Left hindlimb (tissue), 1 donor: ENCODE results near the gene ACTRT2.

Source experiments
- DNase-seq: peaks from one replicate; pipeline ENCODE4 v3.0.0-alpha.2; 2018

Gene ACTRT2

DNA sequence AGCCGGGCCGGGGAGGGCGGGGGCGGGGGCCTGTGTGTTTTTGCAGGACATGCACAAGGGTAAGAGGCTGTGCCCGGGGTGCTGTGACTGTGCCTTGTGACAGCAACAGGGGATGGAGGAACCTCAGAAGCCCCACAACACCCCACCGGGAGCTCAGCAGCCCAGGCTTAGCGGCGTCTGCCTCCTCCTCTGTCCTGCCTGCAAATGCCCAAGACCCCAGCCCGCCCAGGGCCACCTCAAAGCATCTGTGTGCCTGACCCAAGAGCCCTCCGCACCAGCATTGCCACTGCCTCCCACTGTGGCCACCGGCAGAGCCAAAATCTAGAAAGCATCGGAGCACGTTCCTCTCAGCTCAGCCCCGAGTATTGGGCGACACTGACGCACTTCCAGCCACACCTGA is 2.7 kb upstream of the ACTRT2 start:
- DNase-seq: peak; percentile 6

DNA sequence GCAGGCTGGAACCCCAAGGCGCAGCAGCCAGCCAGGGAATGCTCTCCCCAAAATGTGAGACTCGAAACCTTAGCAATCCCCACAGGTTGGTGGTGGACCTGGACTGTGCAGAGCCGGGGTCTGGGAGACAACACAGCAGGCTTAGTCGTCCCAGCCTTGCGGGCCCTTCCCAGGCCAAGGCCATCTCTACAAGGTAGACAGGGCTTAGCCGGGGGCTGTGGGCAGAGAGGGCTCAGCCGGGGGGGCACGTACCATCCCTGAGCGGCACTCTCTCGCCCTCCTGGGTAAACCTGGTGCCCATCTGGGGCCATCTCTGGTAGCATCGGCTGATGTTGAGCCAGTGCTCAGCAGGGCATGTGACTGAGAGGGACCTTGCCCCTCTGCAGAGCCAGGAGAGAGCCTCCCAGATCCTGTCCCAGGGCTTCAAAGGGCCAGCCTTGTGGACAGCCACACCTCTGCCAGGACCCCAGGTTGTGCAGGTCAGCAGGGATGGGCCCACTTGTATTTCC is 2.2 kb upstream of the ACTRT2 start:
- peak; percentile 18 for DNase-seq

GRCh38 chr1:3019516-3020051 is 1.7 kb upstream of the ACTRT2 start:
- peak; percentile 20 for DNase-seq

GRCh38 chr1:3020263-3020909 is 881 bp upstream of the ACTRT2 start:
- DNase-seq: peak; percentile 7

DNA sequence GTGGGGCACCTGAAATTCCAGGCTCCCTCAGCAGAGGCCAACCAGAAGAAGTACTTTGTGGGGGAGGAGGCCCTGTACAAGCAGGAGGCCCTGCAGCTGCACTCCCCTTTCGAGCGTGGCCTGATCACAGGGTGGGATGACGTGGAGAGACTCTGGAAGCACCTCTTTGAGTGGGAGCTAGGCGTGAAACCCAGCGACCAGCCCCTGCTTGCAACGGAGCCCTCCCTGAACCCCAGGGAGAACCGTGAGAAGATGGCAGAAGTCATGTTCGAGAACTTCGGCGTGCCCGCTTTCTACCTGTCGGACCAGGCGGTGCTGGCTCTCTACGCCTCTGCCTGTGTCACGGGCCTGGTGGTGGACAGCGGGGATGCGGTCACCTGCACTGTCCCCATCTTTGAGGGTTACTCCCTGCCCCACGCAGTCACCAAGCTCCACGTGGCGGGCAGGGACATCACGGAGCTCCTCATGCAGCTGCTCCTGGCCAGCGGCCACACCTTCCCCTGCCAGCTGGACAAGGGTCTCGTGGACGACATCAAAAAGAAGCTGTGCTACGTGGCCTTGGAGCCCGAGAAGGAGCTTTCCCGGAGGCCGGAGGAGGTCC is 634 bp downstream of the ACTRT2 start:
- no peak for DNase-seq

DNA sequence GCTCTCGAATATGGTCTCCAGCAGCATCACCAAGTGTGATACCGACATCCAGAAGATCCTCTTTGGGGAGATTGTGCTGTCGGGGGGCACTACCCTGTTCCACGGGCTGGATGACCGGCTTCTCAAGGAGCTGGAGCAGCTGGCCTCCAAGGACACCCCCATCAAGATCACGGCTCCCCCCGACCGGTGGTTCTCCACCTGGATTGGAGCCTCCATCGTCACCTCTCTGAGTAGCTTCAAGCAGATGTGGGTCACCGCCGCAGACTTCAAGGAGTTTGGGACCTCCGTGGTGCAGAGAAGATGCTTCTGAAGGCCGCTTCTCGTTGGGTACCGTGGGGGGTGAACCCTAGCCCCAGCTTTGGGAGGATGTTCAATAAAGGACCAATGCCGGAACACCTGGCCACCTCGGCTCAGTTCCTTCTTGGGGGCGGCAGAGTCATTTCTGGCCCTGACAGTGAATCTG is 1.3 kb downstream of the ACTRT2 start:
- DNase-seq: no peak

DNA sequence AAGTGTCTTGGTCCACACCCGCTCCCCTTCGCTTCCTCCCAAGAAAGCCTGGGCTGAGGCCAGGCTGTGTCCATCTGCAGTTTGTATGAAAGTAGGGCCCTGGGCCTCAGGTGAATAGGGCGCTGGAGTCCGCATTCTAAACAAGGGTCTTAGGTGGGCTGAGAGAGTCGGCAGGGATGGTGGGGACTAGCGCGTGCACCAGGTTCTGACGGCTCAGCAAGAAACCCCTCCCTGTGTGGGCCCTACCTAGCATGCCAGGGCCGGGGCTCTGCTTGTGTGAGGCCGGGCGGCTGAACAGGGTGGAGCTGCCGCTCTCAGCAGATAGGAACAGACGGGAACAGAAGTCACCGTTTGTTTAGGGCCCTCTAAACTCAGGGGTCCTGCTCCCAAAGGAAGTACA is 1.7 kb downstream of the ACTRT2 start:
- DNase-seq: no peak

GRCh38 chr1:3024019-3024418 is 2.8 kb downstream of the ACTRT2 start:
- no peak for DNase-seq

DNA sequence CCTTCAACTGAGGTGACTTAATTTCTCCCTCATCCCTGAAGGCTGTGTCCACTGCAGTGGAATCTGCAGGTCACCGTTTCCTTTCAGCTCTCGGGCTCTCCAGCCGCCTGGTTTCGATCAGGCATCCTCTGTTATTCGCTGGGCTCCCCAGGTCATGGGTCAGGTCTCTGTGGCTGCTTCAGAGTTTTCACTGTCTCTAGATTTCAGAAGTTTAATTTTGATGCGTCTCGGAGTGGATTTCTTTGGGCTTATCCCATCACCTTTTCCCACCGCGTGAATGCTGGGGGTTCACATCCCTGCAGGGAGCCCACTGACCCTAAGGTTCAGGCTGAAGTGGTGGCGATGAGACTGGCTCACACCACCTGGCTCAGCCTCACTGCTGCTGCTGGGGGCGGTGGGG is 3.3 kb downstream of the ACTRT2 start:
- DNase-seq: no peak

DNA sequence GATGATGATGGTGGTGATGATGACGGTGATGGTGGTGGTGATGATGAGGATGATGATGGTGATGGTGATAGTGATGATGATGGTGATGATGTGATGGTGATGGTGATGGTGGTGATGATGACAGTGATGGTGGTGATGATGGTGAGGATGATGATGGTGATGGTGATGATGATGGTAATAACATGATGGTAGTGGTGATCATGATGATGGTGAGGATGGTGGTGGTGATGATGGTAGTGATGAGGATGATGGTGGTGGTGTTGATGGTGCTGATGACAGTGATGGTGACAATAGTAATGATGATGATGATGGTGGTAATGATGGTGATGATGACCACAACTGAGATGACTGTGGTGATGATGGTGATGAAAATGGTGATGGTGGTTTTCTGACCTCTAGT is 4.9 kb downstream of the ACTRT2 start:
- no peak for DNase-seq

- no peak for DNase-seq
Measured at GRCh38 chr1:3026581-3027391, 5.5 kb downstream of the ACTRT2 start.

DNA sequence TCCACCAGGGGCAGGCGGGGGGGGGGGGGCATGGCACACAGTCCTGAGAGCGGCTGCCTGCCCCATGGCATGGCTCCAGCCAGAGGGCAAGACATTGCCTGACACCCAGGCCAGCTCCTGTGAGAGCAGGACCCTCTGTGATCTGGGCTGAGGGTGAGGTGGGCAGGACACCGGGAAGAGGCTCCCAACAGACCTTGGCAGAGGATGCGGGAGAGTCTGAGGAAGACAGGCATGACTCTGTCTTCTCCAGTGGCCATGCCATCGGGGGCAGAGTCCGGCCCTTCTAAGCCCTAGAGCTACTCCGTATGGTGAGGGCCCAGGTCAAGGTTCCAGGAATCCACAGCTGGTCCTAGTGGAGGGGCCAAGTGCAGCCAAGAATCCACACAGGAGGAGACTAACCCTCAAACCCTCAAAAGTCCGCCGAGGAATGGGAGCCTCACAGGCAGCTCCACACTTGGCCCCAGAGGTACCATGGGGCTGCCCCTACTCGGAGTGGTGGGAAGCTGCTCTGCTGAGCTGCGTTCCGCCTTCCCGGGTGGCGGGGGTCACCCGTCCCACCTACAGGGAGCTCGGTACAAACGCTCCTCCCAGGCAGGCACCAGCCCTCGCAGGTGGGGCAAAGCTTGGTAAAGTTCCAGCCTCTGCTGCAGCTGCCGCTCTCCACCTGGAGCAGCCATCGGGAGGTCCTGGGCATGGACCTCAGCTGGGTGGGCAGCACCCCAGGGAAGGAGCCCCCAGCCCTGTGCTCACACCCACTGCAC is 6.5 kb downstream of the ACTRT2 start:
- no peak for DNase-seq

DNA sequence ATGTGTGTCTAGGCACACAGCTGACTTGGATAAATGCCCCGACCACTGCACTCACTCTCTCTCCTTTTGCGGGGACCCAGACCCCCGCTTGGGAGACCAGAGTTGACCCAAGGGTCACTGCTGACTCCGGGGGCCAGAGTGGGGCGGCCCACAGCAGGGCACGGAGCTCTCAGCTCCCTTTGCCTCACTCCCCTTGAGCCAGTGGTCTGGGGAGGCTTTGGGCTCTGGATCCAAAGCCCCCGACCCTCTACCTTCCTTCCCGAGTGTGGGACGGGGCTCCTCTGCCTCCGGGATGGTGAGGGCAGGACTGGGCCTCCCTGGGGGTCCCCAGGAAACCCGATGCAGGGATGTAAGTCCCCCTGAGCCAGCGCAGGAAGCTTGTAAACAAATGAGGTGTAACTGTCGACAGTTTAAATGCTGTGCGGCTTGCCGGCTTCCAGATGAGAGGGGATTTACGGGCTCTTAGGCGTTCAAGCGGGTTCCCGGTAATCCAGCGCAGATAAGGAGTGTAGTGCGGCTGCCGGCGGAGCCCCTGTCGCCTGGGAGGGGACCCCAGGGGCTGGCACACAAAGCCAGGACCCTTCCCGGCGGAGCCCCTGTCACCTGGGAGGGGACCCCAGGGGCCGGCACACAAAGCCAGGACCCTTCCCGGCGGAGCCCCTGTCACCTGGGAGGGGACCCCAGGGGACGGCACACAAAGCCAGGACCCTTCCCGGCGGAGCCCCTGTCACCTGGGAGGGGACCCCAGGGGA is 7.4 kb downstream of the ACTRT2 start:
- no peak for DNase-seq

- DNase-seq: no peak
Measured at GRCh38 chr1:3029481-3029961, 8.3 kb downstream of the ACTRT2 start.

DNA sequence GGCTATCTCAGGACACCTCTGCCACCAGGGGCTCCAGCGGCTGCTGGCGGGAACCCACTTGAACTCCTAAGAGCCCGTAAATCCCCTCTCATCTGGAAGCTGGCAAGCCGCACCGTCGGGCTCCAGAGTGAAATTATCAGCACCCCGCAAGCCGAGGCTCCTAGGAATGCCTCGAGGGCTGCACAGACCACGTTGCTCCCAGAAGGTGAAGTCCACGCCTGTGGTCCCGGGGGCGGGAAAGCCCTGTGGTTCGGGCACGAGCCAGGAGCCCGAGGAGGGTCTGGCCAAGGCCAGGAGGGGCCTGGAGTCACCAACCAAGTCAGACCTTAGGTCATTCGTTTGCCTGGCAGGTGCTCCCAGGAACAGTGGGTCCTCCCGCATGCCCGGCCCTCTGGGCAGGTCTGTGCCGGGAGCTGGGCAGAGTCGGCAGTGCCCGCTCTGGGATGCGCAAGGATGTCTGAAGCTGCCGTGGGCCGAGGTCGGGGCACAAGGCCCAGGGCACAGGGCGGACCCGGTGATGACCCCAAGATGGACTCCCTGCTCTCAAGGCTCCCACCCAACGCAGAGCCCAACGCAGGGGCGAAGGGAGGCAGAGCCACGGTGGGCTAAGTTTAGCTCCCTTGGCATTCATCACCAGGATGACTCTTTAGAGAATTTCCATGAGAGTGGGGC is 8.9 kb downstream of the ACTRT2 start:
- no peak for DNase-seq

GRCh38 chr1:3030663-3031381 is 9.6 kb downstream of the ACTRT2 start:
- no peak for DNase-seq

GRCh38 chr1:3031401-3032221 is 10.3 kb downstream of the ACTRT2 start:
- DNase-seq: peak; percentile 71

DNA sequence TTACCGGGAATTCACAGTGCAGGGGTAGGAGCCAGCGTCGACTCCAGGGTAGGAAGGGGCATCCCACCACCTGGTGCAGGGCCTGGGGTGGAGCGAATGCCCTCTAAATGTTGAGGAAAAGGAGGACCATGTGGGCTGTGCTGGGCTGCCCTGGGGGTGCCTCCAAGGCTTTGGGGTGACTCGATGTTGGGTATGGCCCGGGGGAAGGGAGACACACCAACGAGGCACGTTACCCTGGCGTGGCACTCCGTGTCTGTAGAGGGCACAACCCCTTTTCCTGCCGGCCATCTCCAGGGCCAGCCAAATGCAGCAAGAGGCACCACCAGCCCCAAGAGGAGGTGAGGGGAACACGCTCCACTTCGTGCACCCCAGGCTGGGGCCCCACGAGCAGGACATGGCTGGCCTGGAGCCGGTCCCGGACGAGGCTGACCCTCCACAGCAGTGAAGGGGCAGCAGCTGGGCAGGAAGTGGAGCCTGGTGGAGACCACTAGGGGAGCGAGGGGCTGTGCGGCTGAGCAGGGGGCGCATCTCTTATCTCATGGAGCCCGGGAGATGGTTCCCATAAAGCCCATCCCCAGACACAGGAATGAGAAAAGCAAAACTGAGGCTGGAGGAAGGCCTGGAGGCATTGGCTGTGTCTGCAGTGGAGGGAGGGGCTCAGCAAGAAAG is 11.2 kb downstream of the ACTRT2 start:
- DNase-seq: no peak
